NT2/D1 (cell line): ENCODE data around the gene FAR2.

ENCODE experiments used
- SUZ12 ChIP-seq: IDR thresholded peaks from 2 replicates; pipeline ENCODE4 v1.6.1; 2011; ENCODE audit not compliant: insufficient read length, insufficient read depth; ENCODE audit errors: extremely low read depth
- YY1 ChIP-seq: IDR thresholded peaks from 2 replicates; pipeline ENCODE4 v1.6.1; 2011; ENCODE audit not compliant: insufficient read length, insufficient read depth
- ZNF274 ChIP-seq: IDR thresholded peaks from 2 replicates; pipeline ENCODE4 v1.6.1; 2011; ENCODE audit warnings: mild to moderate bottlenecking, low read depth, low read length

GRCh38 chr12:29158115-29158763, 9.2 kb downstream of the FAR2 start:
- TF ChIP-seq ZNF274 (no peak), SUZ12 (no peak), YY1 (no peak)
